ACHN (cell line): ENCODE measurements around the gene CETN1.

ENCODE experiments used
- DNase-seq: peaks from one replicate; pipeline ENCODE4 v3.0.0-alpha.2; 2015
- in situ Hi-C: cut with HindIII; loops from 2 replicates; pipeline ENCODE4 v1.10.0; 2017; ENCODE audit warnings: low sequenced_read_pairs, low pct_ligation_motif_present, low pct_unique_long_range_greater_than_20kb

The CETN1 gene

DNA sequence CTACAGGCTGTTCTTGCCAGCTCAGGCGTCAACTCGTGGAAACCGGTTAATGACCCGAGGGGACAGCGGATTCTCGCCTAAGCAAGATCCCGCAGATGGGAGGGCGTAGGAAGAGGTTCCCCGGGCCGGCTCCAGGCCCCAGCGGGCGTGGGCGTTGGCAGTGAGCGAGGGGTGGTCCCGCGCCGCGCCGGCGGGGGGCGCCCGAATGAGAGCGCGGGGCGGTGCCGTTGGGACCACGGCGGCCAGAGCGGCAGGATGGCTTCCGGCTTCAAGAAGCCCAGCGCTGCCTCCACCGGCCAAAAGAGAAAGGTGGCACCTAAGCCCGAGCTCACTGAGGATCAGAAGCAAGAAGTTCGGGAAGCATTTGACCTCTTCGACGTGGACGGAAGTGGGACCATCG is at the start of gene CETN1:
Gene CETN1, plus strand, starts transcription at position 227 of the 400 bp plus-strand sequence. Its CDS starts 29 bp downstream, at position 256.
- no peak for DNase-seq
- in situ Hi-C loops = no loop called here

DNA sequence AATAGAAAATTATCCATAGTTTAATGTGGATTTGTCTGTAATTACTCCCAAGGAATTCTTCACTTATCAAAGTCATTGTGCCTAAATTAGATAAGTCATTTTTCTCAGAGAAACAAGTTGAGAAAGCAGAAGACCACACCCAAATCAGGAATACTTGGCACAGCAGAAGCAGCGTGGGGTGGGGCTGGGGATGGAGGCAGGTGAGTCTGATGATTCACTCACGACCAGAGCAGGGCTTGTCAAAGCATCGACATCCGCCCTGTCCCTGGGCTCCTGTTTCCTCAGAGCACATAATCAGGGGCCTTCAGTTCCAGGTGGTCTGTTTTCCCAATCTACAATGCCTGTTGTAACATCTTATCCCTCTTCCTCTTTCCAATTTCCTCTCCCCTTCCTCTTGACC is 48.2 kb upstream of the CETN1 start:
- DNase-seq = no peak
- in situ Hi-C loops = no loop called here

DNA sequence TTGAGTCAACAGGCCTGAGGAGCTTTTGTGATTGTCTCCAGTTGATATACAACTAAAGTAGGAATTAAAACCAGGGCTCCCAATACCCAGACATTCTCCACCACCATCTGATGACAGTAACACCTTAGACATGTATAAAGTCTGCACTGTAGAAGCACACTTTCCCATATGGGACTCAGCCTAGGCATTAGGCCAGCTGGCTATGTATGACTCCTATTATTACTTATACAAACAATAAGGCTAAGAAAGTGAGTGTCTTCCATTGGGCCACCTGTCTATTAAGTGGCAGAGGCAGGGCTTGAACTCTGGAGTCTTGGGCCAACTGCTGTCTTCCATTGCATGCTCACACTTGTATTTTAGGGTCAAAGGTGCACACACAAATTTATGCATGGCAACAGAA is 47.5 kb upstream of the CETN1 start:
- in situ Hi-C loops = no loop called here
- DNase-seq = no peak

DNA sequence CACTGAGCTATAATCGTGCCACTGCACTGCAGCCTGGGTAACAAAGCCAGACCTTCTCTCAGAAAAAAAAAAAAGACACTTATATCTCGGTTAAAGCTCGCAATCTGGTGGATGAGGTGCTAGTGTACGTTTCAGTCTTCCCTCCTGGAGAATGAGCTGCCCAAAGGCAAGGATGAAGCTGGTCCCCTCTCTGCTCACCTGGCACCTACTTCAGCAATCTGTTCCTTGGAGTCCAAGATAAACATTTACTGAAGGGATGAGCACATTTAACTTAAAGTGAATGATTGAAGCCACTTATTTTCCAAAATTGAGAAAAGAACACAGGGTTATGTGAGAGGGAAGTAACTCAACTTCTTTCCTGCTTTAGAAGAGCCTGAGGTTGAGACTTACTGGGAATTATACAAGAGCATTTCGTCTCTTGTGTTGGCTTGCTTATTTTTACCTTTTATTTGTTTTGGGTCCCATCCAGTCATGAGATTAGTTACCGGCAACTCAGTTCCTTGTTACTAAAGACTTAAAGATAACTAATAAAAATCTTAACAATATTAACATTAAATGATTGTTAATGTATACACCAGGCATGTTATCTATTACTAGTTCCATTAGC is 46.1 kb upstream of the CETN1 start:
- in situ Hi-C loops = no loop called here
- DNase-seq = no peak

DNA sequence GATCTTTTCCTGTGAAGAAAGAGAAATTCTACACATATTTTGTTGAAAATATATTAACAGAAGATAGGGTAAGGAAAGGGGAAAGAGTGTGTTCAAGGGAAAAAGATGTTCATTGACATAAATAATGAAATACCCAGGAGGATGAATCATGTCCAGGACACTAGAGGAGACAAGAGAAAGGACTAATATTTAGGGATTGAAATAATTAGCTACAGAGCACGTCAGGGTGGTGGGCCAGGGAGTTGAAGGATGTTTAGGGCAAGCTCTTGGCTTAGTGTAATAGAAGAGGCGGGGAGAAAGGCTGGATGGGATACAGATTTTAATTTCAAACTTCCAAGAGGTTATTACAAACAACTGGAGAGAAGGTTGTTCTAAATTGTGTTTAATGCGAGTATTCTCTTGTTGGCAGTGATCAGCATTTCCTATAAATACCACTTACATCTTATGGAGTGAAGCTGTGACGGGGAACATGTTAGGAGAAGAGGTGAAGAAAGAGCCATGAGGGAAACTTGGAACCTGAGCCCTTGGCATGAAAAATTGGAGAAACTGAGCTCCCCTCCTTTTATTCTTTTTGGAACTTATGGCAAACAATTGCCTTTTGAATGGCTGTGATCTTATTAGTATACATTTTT is 36.6 kb upstream of the CETN1 start:
- in situ Hi-C loops = no loop called here
- DNase-seq = no peak

DNA sequence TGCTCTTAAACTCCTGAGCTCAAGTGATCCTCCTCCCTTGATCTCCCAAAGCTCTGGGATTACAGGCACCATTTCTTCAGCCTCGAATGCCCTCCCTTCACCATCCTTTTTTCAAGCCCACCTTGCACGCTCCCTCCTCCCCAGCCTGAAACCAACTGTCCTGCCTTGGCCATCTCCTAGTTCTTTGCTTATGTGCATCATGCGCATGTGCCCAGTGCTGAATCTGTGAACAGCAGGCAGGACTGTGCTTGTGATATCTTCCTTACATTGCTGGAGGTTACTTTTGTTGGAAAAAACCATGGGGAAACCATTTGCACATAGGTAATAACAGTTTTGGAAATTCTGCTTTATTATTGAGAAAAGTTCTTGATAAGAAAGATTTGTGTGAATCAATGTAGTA is 30.2 kb upstream of the CETN1 start:
- DNase-seq = no peak
- in situ Hi-C loops = no loop called here

DNA sequence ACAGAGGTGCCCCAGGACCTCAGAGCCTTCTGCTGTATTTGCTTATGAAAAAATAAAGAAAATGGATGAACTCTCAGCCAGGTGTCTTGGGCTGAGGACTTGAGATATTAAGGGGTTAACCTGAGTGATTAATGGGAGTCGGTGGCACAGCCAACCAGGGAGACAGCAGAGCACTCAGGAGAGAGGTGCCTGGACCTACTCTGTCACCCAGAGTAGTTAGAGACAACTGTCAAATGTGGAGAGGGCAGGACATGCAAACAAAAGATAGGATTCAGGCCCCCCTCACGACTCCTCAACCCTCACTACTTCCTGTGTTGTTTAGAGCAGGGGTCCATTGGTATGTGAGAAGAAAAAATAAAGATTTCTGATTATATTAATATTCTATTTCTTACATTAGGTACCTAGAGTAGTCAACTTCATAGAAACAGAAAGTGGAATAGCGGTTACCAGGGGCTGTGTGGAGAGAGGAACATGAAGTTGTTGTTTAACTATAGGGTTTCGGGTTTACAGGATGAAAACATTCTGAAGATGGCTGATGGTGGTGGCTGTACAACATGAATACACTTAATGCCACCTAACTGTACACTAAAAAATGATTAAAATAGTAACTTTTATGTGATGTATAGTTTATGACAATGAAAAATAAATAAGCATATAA is 28.6 kb upstream of the CETN1 start:
- DNase-seq = no peak
- in situ Hi-C loops = no loop called here

DNA sequence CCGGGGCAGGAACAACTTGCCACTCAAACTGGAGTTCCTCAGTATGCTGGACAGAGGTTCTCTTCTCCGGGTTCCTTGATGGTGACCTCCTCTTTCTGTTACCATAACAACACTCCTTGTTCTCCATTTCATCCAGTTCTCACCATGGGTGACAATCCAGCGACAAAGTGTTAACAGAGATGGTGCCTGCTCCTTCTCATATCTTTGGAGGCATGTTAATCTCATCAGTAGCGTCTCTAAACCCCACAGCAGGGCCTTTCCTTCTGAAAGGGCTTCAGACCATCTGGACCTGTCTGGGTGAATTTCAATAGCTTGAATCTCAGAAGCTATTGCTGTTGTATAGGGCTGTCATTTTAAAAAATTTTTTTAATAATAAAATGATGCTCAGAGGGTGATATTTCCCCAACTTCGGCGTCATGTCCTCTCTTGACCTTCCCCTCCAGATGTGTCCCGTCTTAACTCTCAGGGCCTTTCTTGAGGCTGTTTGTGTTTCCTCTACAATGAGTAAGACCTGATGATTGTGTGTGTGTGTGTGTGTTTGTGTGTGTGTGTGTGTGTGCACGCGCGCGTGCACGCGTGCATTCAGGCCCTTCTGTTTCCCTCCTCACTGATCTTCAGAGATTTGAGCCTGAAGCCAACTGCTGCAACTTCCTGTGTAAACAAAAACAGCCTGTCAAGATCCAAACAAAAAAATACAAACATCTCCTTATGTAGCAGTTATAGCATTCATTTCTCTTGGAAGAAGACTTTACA is 24.3 kb upstream of the CETN1 start:
- in situ Hi-C loops = no loop called here
- no peak for DNase-seq

DNA sequence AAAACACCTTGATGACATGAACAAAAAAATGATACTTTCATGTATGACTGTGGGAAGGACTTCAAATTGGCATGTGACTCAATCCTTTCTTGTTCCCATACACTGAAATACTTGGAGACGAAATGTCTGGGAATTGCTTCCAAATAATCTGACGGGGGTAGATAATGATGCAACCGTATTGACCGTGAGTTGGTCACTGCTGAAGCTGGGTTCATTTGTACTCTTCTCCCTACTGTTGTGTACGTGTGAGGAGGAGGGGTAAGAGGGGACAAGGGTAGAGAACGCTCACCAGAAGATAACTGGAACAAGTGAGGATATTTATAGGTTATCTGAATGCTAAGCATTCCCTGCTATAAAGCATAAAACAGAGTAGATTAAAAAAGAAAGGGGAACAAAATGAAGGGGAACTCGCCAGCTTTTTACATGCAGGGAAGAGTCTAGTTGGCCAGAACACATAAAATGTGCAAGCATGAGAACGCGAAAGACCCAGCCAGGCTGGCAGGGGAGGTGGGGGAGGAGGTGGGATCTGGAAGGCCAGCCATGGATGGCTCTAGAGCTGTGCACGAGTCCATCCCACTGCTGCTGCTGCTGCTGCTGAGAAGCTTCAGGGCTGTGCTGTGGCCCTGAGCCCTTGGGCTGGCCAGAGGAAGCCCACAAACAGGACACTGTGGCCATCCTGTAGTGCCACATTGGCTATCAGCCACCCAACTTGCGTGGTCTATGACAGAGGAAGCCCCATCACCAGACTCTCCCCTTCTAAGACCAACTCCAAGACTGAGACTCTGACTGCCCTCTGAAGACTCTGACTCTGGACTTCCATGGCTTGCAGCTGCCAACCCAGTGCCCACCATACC is 15.2 kb upstream of the CETN1 start:
- DNase-seq = no peak
- in situ Hi-C loops = no loop called here

DNA sequence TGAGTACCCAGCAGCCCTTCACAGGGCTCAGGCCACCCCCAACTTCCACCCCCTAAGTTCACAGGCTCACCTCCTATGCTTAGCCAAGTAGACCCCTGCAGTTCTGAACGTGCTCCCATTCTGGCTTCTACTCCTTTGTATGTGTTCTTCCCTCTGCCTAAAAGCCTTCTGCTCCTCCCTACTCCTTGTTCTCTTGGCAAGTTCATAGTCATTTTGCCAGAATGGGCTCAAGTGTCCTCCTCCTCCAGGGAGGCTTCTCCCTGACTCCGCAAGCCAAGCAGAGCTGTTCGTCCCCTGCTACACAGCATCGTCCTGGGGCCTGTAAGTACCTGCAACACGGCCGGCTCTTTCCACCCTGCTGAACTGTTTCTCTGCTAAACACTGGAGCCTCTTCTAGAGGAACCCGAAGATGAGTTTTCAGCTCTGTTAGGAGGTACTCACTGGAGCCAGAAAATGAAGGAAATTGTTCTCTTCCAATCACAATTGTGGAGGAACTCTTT is 14.6 kb upstream of the CETN1 start:
- in situ Hi-C loops = no loop called here
- no peak for DNase-seq

DNA sequence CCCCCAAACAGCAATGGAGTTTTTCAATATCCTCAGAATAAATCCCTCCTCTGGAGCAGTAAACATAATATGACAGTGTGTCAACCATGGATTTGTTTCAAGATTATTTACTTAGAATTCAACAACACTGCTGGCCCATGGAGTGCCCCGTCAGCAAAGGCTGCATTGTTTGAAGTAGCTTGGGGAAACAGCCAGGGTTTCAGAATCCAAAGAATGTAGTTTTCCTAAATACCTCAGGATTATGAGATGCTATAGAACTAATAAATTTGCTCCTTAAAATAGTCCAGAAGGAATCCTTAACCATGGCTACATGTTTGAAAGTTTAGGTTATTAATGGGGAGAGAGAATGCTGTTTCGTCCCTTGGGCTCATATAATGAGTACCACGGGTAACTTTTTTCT is 13.1 kb upstream of the CETN1 start:
- in situ Hi-C loops = no loop called here
- DNase-seq = no peak

DNA sequence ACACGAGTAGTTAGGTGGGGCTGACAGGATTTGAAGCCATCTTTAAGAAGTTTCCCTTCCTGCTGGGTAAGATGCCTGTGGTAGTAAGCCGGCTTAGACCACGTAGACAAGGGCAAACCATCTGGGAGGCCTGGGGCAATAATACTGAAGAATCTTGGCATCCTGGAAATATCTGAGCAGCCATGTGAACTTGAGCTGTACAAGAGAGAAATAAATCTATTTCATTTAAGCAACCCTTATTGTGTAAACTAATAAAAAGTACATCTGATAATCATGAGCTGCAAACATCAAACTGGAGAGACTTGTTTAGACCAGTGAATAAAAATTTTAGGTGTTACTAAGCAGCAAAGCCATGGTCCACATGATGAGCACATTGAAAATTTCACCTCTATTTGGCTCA is 11.4 kb upstream of the CETN1 start:
- in situ Hi-C loops = no loop called here
- DNase-seq = no peak

DNA sequence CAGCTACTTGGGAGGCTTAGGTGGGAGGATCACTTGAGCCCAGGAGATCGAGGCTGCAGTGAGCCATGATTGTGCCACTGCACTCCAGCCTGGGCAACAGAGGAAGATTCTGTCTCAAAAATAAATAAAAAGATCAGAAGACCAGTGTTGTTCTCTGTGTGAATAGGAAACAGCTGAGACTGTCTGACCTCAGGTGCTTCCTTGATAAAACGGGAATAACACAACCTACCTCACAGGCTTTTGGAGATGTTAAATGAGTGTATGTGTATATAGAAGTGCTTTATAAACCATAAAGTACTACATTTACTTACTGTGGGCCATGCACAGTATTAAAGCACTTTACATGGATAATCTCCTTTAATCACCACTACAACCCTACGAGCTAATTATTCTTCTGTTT is 9.9 kb upstream of the CETN1 start:
- in situ Hi-C loops = no loop called here
- DNase-seq = no peak

DNA sequence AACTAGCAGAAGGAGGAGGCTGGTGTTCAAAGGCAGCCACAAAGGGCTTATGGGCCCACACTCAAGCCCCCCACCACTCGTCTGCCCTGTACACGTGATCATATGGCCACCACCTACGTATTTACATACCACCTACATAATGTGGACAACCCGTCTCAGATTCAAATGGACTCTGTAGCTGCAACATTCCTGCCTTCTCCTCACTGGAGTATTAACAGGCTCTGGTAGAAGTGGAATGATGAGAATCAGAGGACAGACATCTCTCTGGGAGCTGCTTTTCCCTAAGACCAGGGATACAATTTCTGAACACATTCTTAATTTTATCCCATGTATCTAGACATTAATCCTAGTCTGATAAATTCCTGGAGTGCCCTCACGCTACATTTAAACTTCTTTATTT is 9.5 kb upstream of the CETN1 start:
- in situ Hi-C loops = no loop called here

DNA sequence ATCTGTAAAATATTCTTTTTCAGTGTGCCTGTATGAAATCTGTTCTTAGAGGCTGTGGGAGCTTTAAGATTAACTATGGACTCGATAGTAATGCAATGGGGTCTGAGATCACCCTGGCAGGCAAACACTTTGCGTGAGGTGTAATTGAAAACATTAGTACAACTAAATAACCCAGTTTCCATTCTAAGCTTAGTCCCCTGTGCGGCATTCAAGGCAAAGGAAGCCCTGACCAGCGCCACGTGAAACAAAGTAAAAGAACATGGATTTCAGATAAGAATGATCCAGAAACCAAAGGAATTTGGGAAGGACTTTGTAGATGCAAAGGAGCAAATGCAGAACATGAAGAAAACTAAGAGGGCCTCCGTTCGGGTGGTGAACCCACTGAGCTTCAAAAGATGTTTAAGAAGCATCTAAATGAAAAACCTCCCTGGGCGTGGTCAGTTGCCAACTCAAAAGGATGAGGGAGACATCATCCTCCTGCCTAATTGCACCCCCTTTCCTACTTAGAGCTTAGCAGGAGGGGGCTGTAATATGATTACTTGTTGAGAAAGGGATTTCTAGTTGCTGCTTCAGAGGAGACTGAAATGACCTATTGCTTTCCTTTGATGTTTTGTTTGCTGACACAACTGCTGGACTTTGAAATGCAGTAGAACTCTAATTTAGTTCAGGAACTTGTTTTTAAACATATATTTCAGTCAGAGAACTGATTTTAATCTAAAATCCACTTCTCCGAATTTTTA is 7.9 kb upstream of the CETN1 start:
- in situ Hi-C loops = no loop called here
- DNase-seq = no peak

More for the DNA sequence above, 9.5 kb upstream of the CETN1 start:
- DNase-seq = no peak

DNA sequence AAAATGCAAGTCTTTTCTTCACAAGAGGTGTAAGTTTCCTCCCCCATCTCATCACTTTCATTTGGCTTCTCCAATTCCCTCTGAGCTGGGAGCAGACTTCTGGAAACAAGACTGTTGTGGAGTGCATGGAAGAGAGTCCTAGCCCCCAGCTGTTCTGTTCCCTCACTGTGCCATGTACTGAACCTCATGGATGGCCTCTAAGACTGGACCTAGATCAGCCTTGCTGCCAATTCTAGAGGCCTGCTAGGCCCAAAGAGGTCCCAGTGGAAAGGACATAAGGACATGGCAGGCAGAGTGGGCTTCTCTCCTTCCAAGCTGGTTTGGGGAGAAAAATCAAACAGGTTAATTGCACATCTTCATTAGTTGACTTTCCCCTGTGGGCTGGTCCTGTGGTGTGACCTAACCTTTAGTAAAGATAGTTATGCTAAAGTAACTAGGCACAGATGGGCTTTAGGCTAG is 7.3 kb upstream of the CETN1 start:
- in situ Hi-C loops = no loop called here
- DNase-seq = no peak

DNA sequence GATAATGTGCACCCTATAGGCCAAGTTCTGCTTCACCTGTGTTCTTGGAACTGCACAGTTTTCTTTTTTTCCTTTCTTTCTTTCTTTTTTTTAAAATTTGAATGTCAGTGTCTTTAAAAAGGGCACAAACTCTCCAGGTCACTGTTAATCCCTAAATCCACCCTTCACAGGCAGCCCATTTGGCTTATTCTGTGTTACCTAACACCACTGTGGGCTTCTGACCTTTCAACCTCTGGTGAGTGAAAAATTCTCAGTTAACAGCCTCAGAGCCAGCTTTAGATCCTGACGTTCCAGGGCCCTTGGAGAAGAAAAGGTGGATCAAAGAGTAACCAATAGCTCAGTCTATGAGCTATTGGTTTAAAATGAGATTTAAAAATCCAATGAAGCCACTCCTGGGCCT is 6.8 kb upstream of the CETN1 start:
- in situ Hi-C loops = no loop called here
- DNase-seq = no peak
